ENCODE measurements around the gene POLR2E.
A peak's percentile ranks its signal among the peaks of the same experiment; 100 is the strongest.

- TF ChIP-seq CTCF (IDR thresholded peaks at IDR 0.05; ENCODE audit: insufficient read depth, low read length) (no peak), GABPA (IDR thresholded peaks at IDR 0.05; ENCODE audit: low read depth) (no peak; the same call in 1 of the 2 replicates), POLR2AphosphoS5 (IDR thresholded peaks at IDR 0.05; ENCODE audit: low read depth) (peak; percentile 78)
- TF ChIP-seq, protein P1, sequence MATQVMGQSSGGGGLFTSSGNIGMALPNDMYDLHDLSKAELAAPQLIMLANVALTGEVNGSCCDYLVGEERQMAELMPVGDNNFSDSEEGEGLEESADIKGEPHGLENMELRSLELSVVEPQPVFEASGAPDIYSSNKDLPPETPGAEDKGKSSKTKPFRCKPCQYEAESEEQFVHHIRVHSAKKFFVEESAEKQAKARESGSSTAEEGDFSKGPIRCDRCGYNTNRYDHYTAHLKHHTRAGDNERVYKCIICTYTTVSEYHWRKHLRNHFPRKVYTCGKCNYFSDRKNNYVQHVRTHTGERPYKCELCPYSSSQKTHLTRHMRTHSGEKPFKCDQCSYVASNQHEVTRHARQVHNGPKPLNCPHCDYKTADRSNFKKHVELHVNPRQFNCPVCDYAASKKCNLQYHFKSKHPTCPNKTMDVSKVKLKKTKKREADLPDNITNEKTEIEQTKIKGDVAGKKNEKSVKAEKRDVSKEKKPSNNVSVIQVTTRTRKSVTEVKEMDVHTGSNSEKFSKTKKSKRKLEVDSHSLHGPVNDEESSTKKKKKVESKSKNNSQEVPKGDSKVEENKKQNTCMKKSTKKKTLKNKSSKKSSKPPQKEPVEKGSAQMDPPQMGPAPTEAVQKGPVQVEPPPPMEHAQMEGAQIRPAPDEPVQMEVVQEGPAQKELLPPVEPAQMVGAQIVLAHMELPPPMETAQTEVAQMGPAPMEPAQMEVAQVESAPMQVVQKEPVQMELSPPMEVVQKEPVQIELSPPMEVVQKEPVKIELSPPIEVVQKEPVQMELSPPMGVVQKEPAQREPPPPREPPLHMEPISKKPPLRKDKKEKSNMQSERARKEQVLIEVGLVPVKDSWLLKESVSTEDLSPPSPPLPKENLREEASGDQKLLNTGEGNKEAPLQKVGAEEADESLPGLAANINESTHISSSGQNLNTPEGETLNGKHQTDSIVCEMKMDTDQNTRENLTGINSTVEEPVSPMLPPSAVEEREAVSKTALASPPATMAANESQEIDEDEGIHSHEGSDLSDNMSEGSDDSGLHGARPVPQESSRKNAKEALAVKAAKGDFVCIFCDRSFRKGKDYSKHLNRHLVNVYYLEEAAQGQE (IDR thresholded peaks at IDR 0.05; ENCODE audit: insufficient replicate concordance, low read depth) = peak; percentile 26
These were observed 26.0 kb downstream of the POLR2E start for GRCh38 chr19:1069009-1069779.
